WTC11 (cell line): ENCODE data around the gene TSPAN17.

Experiments used
- ATF1 ChIP-seq: sonication (generic); formaldehyde crosslinking; IDR thresholded peaks from 2 replicates; pipeline ENCODE4 v1.8.1; 2023; ENCODE audit warnings: mild to moderate bottlenecking, moderate library complexity, missing genetic modification reagents
- TF ChIP-seq, protein P1 (sequence below): sonication (generic); formaldehyde crosslinking; IDR thresholded peaks from 2 replicates; pipeline ENCODE4 v1.8.0; 2023; ENCODE audit warnings: missing genetic modification reagents, mild to moderate bottlenecking, borderline replicate concordance

GRCh38 chr5:176636426-176636825, 10.9 kb upstream of the TSPAN17 start:
- no peak for TF ChIP-seq ATF1 (CRISPR knock-in tag)
- TF ChIP-seq, protein P1, sequence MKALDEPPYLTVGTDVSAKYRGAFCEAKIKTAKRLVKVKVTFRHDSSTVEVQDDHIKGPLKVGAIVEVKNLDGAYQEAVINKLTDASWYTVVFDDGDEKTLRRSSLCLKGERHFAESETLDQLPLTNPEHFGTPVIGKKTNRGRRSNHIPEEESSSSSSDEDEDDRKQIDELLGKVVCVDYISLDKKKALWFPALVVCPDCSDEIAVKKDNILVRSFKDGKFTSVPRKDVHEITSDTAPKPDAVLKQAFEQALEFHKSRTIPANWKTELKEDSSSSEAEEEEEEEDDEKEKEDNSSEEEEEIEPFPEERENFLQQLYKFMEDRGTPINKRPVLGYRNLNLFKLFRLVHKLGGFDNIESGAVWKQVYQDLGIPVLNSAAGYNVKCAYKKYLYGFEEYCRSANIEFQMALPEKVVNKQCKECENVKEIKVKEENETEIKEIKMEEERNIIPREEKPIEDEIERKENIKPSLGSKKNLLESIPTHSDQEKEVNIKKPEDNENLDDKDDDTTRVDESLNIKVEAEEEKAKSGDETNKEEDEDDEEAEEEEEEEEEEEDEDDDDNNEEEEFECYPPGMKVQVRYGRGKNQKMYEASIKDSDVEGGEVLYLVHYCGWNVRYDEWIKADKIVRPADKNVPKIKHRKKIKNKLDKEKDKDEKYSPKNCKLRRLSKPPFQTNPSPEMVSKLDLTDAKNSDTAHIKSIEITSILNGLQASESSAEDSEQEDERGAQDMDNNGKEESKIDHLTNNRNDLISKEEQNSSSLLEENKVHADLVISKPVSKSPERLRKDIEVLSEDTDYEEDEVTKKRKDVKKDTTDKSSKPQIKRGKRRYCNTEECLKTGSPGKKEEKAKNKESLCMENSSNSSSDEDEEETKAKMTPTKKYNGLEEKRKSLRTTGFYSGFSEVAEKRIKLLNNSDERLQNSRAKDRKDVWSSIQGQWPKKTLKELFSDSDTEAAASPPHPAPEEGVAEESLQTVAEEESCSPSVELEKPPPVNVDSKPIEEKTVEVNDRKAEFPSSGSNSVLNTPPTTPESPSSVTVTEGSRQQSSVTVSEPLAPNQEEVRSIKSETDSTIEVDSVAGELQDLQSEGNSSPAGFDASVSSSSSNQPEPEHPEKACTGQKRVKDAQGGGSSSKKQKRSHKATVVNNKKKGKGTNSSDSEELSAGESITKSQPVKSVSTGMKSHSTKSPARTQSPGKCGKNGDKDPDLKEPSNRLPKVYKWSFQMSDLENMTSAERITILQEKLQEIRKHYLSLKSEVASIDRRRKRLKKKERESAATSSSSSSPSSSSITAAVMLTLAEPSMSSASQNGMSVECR: no peak
